ENCODE results near the gene PLCB3.
"Not testable (repeated sequence)": the region's sequence is repeated elsewhere in the genome, so short reads cannot be mapped to it uniquely, and the experiment has no call there.

Gene PLCB3

DNA sequence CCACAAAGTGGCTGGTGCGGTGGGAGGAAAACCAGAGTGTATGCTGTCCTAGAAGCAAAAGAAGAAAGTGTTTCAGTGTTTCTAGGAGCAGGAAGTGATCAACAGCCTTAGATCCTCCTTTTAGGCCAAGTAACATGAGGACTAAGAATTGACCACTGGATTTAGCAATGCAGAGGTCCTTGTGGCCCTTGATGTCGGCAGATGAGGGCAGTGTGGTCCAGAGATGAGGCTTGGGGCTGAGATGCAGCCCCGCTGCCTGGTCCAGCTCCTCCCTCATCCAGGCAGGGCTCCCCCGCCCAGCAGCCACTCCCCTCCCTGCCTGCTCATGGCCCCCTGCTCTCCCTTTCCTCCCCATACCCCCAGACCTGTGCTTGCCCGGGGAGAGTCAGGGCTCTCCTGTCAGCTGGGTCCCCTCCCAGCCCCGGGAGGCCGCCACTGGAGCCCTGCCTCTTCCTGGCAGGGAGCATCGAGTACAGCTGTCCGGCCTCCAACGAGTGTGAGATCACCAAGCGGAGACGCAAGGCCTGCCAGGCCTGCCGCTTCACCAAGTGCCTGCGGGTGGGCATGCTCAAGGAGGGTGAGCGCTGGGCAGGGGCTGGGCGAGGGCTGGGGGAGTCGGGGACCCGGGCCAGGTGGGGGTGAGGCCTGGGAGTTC is 62.3 kb downstream of the PLCB3 start:
- CTCF ChIA-PET = interaction anchor here (1.2 kb wide), 1 partner anchor 42 kb away, joined by 5 read pairs; no protein-coding TSS in a partner anchor
- TF ChIP-seq L3MBTL2 (conservative IDR thresholded peaks at IDR 0.05) (no peak), BHLHE40 (IDR thresholded peaks at IDR 0.05; ENCODE audit: borderline replicate concordance) (no peak), ELF4 (IDR thresholded peaks at IDR 0.05) (no peak), FOXM1 (IDR thresholded peaks at IDR 0.05; ENCODE audit: borderline replicate concordance) (no peak), CTBP1 (IDR thresholded peaks at IDR 0.05; ENCODE audit: borderline replicate concordance) (no peak), FOXK2 (IDR thresholded peaks at IDR 0.05) (no peak), PKNOX1 (IDR thresholded peaks at IDR 0.05) (no peak)
- no peak for DNase-seq (ENCODE audit: extremely low spot score)
- POLR2A ChIA-PET = no interaction called here

GRCh38 chr11:64314146-64314804 is 62.9 kb downstream of the PLCB3 start:
- ChIA-PET CTCF (interaction anchor here (1.2 kb wide), 1 partner anchor 41 kb away, joined by 5 read pairs; no protein-coding TSS in a partner anchor), POLR2A (no interaction called here)
- TF ChIP-seq L3MBTL2 (conservative IDR thresholded peaks at IDR 0.05) (no peak), BHLHE40 (IDR thresholded peaks at IDR 0.05; ENCODE audit: borderline replicate concordance) (no peak), SP1 (IDR thresholded peaks at IDR 0.05) (no peak), TARDBP (IDR thresholded peaks at IDR 0.05) (no peak)
- DNase-seq (ENCODE audit: extremely low spot score) = no peak

GRCh38 chr11:64314805-64315561 is 63.7 kb downstream of the PLCB3 start:
- TF ChIP-seq L3MBTL2 (conservative IDR thresholded peaks at IDR 0.05) = no peak
- TF ChIP-seq ELF4 (IDR thresholded peaks at IDR 0.05) = no peak
- no peak for TF ChIP-seq LEF1 (IDR thresholded peaks at IDR 0.05; ENCODE audit: borderline replicate concordance)
- no peak for TF ChIP-seq ARNT (IDR thresholded peaks at IDR 0.05)
- TF ChIP-seq FOXK2 (IDR thresholded peaks at IDR 0.05) = no peak
- no peak for TF ChIP-seq CTBP1 (IDR thresholded peaks at IDR 0.05; ENCODE audit: borderline replicate concordance)
- no peak for TF ChIP-seq HDGF (IDR thresholded peaks at IDR 0.05; ENCODE audit: borderline replicate concordance)
- no peak for TF ChIP-seq SP1 (IDR thresholded peaks at IDR 0.05)
- no peak for TF ChIP-seq BHLHE40 (IDR thresholded peaks at IDR 0.05; ENCODE audit: borderline replicate concordance)
- no peak for TF ChIP-seq TARDBP (IDR thresholded peaks at IDR 0.05)
- TF ChIP-seq FOXA1 (IDR thresholded peaks at IDR 0.05) = no peak
- TF ChIP-seq PKNOX1 (IDR thresholded peaks at IDR 0.05) = no peak
- TF ChIP-seq NFRKB (IDR thresholded peaks at IDR 0.05) = no peak
- TF ChIP-seq FOXM1 (IDR thresholded peaks at IDR 0.05; ENCODE audit: borderline replicate concordance) = no peak
- CTCF ChIA-PET = interaction anchor here (1.2 kb wide), 1 partner anchor 41 kb away, joined by 5 read pairs; no protein-coding TSS in a partner anchor
- no peak for DNase-seq (ENCODE audit: extremely low spot score)
- POLR2A ChIA-PET = no interaction called here

GRCh38 chr11:64315667-64316526 is 64.6 kb downstream of the PLCB3 start:
- not testable (repeated sequence) for DNase-seq (ENCODE audit: extremely low spot score)
- ChIA-PET POLR2A (interaction anchor here (2.0 to 3.8 kb wide), 4 partner anchors 10 to 45 kb away, joined by 7 to 70 read pairs (median 35); partner anchors contain the start of gene ESRRA), CTCF (interaction anchor here (2.9 kb wide), 1 partner anchor 40 kb away, joined by 38 read pairs; no protein-coding TSS in a partner anchor)

- ChIA-PET CTCF (interaction anchor here (0.9 to 2.9 kb wide), 6 partner anchors 12 to 39 kb away, joined by 3 to 38 read pairs (median 10); partner anchors contain the start of genes CCDC88B and ESRRA), POLR2A (interaction anchor here (0.8 to 3.8 kb wide), 18 partner anchors 11 to 314 kb away, joined by 3 to 70 read pairs (median 6); partner anchors contain the start of genes BAD, ESRRA, FERMT3 and FKBP2)
- DNase-seq (ENCODE audit: extremely low spot score) = no peak
- TF ChIP-seq ZNF384 (IDR thresholded peaks at IDR 0.05) (no peak), L3MBTL2 (conservative IDR thresholded peaks at IDR 0.05) (peak; percentile 17; the same call in 1 of the 2 replicates), LEF1 (IDR thresholded peaks at IDR 0.05; ENCODE audit: borderline replicate concordance) (no peak)
Measured at GRCh38 chr11:64316672-64317324, 65.5 kb downstream of the PLCB3 start.
